HEK293T (cell line): ENCODE data around the gene RPH3AL.

Source experiments
- CTCF ChIA-PET: fragments of 350-600 bp; formaldehyde crosslinking; extraction: SDS; loops from one replicate; lab custom pipeline; 2021; ENCODE audit warnings: antibody characterized with exemption, inconsistent platforms; lab: Yijun Ruan, JAX
- POLR2A ChIA-PET: fragments of 350-600 bp; formaldehyde crosslinking; extraction: SDS; loops from one replicate; lab custom pipeline; 2020; ENCODE audit warnings: antibody characterized with exemption, inconsistent platforms; lab: Yijun Ruan, JAX
- DNase-seq: peaks from one replicate; pipeline ENCODE4 v3.0.0; 2012; ENCODE audit warnings: mixed read lengths; ENCODE audit errors: extremely low spot score
- ARNT ChIP-seq: fragments of 450-650 bp; IDR thresholded peaks from 2 replicates; pipeline ENCODE4 v1.6.1; 2017; ENCODE audit warnings: mild to moderate bottlenecking
- BHLHE40 ChIP-seq: fragments of 450-650 bp; IDR thresholded peaks from 2 replicates; pipeline ENCODE4 v1.6.1; 2016; ENCODE audit warnings: mild to moderate bottlenecking, moderate library complexity, borderline replicate concordance
- CTBP1 ChIP-seq: fragments of 450-650 bp; IDR thresholded peaks from 2 replicates; pipeline ENCODE4 v1.6.1; 2016; ENCODE audit warnings: borderline replicate concordance
- ELF4 ChIP-seq: fragments of 450-650 bp; IDR thresholded peaks from 2 replicates; pipeline ENCODE4 v1.6.1; 2017; ENCODE audit warnings: antibody characterized with exemption
- FOXA1 ChIP-seq: fragments of 450-650 bp; IDR thresholded peaks from 2 replicates; pipeline ENCODE4 v1.6.1; 2016; ENCODE audit warnings: mild to moderate bottlenecking
- FOXK2 ChIP-seq: fragments of 450-650 bp; IDR thresholded peaks from 2 replicates; pipeline ENCODE4 v1.6.1; 2016; ENCODE audit warnings: mild to moderate bottlenecking
- FOXM1 ChIP-seq: fragments of 450-650 bp; IDR thresholded peaks from 2 replicates; pipeline ENCODE4 v1.6.1; 2017; ENCODE audit warnings: mild to moderate bottlenecking, borderline replicate concordance
- HDGF ChIP-seq: fragments of 450-650 bp; IDR thresholded peaks from 2 replicates; pipeline ENCODE4 v1.6.1; 2017; ENCODE audit warnings: antibody characterized with exemption, borderline replicate concordance
- L3MBTL2 ChIP-seq: fragments of 450-650 bp; conservative IDR thresholded peaks from 2 replicates; pipeline ENCODE4 v1.6.1; 2016; ENCODE audit warnings: mild to moderate bottlenecking
- LEF1 ChIP-seq: fragments of 450-650 bp; IDR thresholded peaks from 2 replicates; pipeline ENCODE4 v1.6.1; 2017; ENCODE audit warnings: mild to moderate bottlenecking, borderline replicate concordance
- NFRKB ChIP-seq: fragments of 450-650 bp; IDR thresholded peaks from 2 replicates; pipeline ENCODE4 v1.6.1; 2016; ENCODE audit warnings: mild to moderate bottlenecking, moderate library complexity
- PKNOX1 ChIP-seq: fragments of 450-650 bp; IDR thresholded peaks from 2 replicates; pipeline ENCODE4 v1.6.1; 2016
- SP1 ChIP-seq: fragments of 450-650 bp; IDR thresholded peaks from 2 replicates; pipeline ENCODE4 v1.6.1; 2017
- SUZ12 ChIP-seq: fragments of 450-650 bp; IDR thresholded peaks from 2 replicates; pipeline ENCODE4 v1.6.1; 2016; ENCODE audit warnings: mild to moderate bottlenecking
- TARDBP ChIP-seq: fragments of 450-650 bp; IDR thresholded peaks from 2 replicates; pipeline ENCODE4 v1.6.1; 2016
- ZNF384 ChIP-seq: fragments of 450-650 bp; IDR thresholded peaks from 2 replicates; pipeline ENCODE4 v1.6.1; 2016

Gene RPH3AL

GRCh38 chr17:193426-193810 is 159.2 kb downstream of the RPH3AL start:
- ChIA-PET CTCF (no interaction called here), POLR2A (no interaction called here)
- TF ChIP-seq LEF1 (no peak), SUZ12 (no peak)
- DNase-seq, result no peak

GRCh38 chr17:192666-193425 is 159.8 kb downstream of the RPH3AL start:
- POLR2A ChIA-PET, result no interaction called here
- DNase-seq, result no peak
- TF ChIP-seq SP1, result no peak
- TF ChIP-seq L3MBTL2, result no peak
- TF ChIP-seq CTBP1, result no peak
- TF ChIP-seq PKNOX1, result no peak
- no peak for TF ChIP-seq FOXA1
- no peak for TF ChIP-seq ARNT
- no peak for TF ChIP-seq BHLHE40
- no peak for TF ChIP-seq LEF1
- CTCF ChIA-PET, result no interaction called here

- ChIA-PET POLR2A (no interaction called here), CTCF (no interaction called here)
- DNase-seq, result no peak
- no peak for TF ChIP-seq HDGF
- TF ChIP-seq L3MBTL2, result no peak
- no peak for TF ChIP-seq PKNOX1
- TF ChIP-seq NFRKB, result no peak
- TF ChIP-seq FOXM1, result no peak
- no peak for TF ChIP-seq BHLHE40
- no peak for TF ChIP-seq FOXK2
- TF ChIP-seq CTBP1, result no peak
Observed at GRCh38 chr17:189444-189843, 163.2 kb downstream of the RPH3AL start.

- ChIA-PET CTCF (no interaction called here), POLR2A (no interaction called here)
- TF ChIP-seq ARNT, result no peak
- no peak for TF ChIP-seq FOXK2
- no peak for TF ChIP-seq TARDBP
- no peak for TF ChIP-seq FOXM1
- no peak for TF ChIP-seq L3MBTL2
- no peak for TF ChIP-seq FOXA1
- TF ChIP-seq HDGF, result no peak
- TF ChIP-seq SP1, result no peak
- no peak for TF ChIP-seq NFRKB
- no peak for TF ChIP-seq BHLHE40
- no peak for TF ChIP-seq ELF4
- TF ChIP-seq PKNOX1, result no peak
- no peak for TF ChIP-seq LEF1
- no peak for TF ChIP-seq SUZ12
- no peak for TF ChIP-seq ZNF384
- TF ChIP-seq CTBP1, result no peak
- DNase-seq, result no peak
Observed at GRCh38 chr17:187130-187529, 165.5 kb downstream of the RPH3AL start.

GRCh38 chr17:185445-186138 is 167.0 kb downstream of the RPH3AL start:
- DNase-seq, result no peak

GRCh38 chr17:183021-183420 is 169.6 kb downstream of the RPH3AL start:
- ChIA-PET POLR2A (no interaction called here), CTCF (no interaction called here)
- no peak for DNase-seq
- TF ChIP-seq SP1 (no peak), SUZ12 (no peak), LEF1 (no peak), FOXM1 (no peak), ZNF384 (no peak), ELF4 (no peak), FOXA1 (no peak), CTBP1 (no peak), PKNOX1 (no peak), TARDBP (no peak), FOXK2 (no peak), L3MBTL2 (no peak), HDGF (no peak), ARNT (no peak), BHLHE40 (no peak), NFRKB (no peak)

More at GRCh38 chr17:185445-186138, 167.0 kb downstream of the RPH3AL start:
- ChIA-PET CTCF (no interaction called here), POLR2A (no interaction called here)
- TF ChIP-seq NFRKB (no peak), ZNF384 (no peak), LEF1 (no peak), PKNOX1 (no peak), TARDBP (no peak), SP1 (no peak)
